HG03025 (cell line): ENCODE results near the gene OR6C74.

Experiments
- ATAC-seq: cut with Tn5 transposase; IDR thresholded peaks from one replicate; pipeline ENCODE4 v1.9.1; 2021; ENCODE audit warnings: mild to moderate bottlenecking, moderate library complexity; ENCODE audit not compliant: unreplicated experiment, low FRiP score

The OR6C74 gene

DNA sequence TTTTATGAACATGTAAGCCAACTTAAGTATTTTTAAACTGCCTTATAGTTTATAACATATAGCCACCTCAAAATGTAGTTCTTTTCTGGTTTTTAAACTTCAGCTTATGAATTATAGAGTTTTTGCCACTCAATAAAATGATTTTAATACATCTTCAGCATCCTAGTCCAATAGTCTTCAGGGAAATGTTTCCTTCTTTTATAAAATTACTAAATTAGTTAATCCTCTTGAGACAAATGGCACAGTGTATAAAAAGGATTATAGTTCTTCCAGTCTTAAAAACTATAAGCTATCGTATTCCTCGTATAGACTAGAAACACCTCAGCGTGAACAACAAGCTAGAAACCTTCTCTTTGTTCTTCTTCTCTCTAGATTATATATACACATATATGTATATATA lies at the start of gene OR6C74:
Gene OR6C74, plus strand, starts transcription at position 301 of the 400 bp plus-strand sequence. CDS start 2,679 bp downstream, outside the sequence.
- no peak for ATAC-seq

DNA sequence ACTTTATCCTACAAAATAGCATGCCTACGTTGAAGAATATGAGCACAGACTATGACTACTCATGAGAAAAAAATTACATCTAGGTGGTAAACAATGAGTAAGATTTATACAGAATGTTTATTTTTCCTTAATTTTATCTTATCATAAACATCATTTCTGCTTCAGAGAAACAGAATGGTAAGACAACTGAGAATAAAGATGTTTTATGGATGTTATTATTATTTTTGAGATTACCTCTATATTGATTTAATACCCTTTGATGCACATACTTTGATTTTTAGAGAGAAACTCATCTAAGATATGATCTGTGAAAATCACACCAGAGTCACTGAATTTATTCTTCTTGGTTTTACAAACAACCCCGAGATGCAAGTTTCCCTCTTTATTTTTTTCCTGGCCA lies 23.7 kb upstream of the OR6C74 start, which contains the start of gene OR10A7:
Gene OR10A7, plus strand, starts transcription at position 301 of the 400 bp plus-strand sequence. Its CDS starts 0 bp downstream, at position 301.
- no peak for ATAC-seq

- no peak for ATAC-seq
These were observed 17.9 kb upstream of the OR6C74 start for GRCh38 chr12:55226523-55226922.

DNA sequence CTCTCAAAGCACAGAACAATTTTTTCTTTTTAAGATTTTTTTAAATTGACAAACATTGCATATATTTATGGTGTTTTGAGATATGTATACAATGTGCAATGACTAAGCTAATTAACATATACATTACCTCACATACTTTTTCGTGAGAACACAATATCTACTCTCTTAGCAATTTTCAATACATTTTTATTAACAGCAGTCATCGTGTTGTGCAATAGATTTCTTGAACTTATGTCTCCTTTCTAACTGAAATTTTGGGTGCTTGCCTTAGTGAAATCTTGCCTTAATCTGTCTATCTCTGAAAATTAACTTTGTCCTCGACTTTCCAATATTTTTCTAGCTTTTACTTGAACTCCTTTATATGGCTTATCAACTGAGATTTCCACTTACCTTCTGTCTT lies 16.8 kb upstream of the OR6C74 start:
- no peak for ATAC-seq

DNA sequence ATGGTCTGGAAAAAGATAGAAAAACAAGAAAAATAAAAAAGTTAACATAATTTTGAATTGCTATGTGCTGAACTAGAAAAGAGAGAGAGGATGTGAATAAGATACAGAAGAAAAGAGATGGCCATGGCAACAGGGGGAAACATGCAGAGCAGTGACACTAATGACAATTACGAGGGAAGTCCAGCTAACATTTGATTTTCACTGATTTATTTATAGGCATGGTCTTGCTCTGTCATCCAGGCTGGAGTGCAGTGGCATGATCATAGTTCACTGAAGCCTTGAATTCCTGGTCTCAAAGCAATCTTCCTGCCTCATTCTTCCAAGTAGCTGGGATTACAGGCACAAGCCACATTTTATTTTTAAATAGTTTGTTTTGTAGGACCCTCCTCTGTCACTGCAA lies 1.8 kb downstream of the OR6C74 start:
- no peak for ATAC-seq

GRCh38 chr12:55250944-55251343 lies 6.5 kb downstream of the OR6C74 start:
- no peak for ATAC-seq

GRCh38 chr12:55253281-55253680 lies 8.9 kb downstream of the OR6C74 start:
- no peak for ATAC-seq

DNA sequence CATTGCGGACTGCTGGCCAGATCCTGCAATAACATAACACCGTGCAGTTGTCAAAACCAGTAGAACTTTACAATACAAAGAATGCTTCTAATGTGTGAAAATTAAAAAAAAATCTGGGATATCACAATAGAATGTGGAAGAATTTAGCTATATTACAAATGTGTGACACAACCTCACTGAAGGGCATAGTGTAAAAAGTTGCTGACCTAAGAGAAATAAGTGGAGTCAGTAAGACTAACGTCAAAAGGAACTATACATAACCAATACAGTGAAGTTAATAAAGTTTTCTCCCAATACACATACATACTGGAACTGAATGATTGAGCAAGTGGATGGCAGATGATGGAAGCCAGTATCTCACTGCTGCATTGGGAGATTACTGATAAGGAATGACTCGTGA lies 12.4 kb downstream of the OR6C74 start:
- ATAC-seq: no peak

DNA sequence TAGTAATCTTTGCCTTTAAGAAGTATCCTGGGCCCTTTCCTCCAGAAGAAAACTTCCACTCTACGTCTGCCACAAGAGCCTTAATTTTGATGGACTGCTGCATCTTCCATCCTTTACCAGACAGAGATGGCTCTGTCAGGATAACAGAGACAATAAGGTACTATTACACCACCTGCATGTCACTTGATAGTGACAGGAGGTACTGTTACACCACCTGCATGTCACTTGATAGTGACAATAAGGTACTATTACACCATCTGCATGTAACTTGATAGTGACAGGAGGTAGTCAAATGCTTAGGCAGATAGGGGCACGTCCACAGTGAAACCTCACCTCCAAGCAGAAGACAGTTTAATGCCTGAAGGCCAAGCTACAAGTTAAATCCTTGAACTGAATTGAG lies 13.9 kb downstream of the OR6C74 start:
- no peak for ATAC-seq

DNA sequence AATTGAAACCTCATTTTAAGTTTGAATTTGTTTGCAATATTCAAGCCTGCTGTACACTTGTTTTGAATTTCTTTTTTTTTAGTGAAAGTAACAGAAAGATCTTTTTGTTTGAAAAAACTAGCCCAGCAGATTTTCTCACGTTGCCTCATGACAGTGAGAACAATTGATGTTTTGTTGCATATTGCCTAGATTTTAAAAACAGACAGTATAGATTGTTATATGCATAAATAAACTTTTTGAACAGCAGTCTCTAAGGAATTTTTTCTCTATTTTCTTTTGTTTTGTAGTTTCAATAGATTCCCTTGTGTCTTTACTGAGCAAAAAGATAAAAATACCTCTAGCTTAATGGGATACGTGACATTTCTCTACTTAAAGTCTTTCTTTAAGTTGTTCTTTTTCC lies 36.6 kb downstream of the OR6C74 start:
- ATAC-seq: no peak

DNA sequence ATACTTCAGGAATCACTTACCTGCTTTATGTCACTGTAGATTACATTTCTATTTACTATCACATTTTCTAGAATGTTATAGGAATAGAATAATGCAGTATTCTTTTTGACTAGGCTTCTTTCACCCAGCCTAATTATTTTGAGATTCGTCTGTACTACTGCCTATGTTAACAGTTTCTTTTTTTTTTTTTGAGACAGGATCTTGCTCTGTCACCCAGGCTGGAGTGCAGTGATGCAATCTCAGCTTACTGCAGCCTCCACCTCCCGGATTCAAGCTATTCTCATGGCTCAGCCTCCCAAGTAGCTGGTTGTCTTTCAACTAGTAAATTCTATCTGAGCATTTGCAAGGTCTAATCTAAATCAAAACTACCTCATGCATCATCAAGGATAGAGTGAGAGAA lies 45.6 kb downstream of the OR6C74 start:
- no peak for ATAC-seq
